IPS DF 4.7 (cell line): ENCODE measurements around the gene CENPV.

Source experiments
- DNase-seq: peaks from one replicate; pipeline ENCODE4 v3.0.0-alpha.2; 2013; ENCODE audit warnings: low spot score; ENCODE audit errors: extremely low read depth

The CENPV gene

DNA sequence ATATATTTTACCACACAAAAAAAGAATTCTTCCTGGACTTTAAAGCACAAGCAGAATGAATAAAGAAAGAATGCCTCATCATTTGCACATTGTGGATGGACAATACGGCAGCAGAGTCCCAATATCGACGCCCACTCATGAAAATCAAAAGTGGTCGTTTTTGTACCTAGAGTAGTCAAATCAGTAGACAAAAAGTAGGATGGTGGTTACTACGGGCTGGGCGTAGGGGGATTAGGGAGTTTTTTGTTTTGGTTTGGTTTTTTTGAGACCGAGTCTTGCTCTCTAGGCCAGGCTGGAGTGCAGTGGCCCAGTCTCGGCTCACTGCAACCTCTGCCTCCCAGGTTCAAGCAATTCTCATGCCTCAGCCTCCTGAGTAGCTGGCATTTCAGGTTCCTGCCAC is 8.6 kb upstream of the CENPV start:
- no peak for DNase-seq

DNA sequence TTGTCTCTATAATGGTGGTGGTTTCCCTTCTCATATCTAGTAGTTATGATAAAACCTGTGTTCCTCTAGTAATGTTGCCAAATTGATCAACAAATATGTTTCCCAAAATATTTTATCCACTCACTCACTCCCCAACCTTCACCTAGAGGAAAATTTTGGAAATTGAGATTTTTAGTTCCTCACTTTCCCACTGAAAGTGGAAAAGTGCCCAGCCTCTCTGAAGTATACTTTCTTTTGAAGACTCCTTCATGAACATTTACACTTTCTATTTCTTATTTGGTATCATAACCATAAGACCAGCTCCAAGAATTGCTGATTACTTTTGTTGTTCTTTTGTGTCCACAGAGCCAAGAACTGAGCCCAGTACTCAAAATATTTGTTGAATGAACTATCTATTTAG is 5.1 kb upstream of the CENPV start:
- DNase-seq = no peak

DNA sequence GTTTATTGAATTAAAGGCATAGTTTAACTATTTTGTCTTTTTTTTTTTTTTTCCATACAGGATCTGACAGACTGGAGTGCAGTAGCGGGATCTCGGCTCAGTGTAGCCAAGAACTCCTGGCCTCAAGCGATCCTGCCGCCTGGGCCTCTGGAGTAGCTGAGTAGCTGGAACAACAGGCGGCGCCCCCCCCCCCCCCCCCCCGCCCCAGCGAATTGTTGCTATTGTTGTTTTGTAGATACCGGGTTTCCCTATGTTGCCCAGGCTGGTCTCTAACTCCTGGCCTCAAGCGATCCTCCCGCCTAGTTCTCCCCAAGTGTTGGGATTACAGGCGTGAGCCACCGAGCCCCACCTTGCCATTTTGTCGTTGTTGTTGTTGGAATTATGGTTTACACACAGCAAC is 1.3 kb upstream of the CENPV start:
- DNase-seq = no peak

DNA sequence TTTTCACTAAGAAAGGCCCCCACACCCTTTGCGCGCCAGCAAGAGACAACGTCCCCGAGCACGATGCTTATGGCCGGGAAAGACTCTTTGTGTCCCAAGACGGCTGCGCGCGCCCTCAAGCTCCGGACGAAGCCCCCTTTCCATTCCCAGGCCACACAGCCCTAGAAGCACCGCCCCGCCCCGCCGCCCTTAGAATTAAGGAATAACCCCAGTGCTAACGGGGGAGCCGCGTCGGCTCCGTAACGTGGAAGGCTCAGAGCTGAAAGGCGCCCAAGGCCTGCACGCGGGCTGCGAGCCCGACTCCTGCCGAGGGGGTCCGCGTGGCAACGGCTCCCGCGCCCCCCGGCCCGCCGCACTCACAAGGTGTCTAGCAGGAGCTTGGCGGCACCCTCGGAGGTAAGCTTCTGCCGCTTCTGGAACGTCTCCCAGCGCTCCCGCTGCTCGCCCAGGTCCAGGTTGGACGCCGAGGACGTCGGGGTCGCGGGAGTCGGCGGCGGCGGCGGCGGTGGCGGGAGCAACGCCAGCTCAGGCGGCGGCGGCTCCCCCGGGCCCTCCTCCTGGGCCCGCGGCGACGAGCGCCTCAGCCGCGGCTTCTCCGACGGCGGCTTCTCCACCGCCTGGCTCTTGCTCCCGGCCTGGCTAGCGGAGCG is 477 bp downstream of the CENPV start:
- no peak for DNase-seq

DNA sequence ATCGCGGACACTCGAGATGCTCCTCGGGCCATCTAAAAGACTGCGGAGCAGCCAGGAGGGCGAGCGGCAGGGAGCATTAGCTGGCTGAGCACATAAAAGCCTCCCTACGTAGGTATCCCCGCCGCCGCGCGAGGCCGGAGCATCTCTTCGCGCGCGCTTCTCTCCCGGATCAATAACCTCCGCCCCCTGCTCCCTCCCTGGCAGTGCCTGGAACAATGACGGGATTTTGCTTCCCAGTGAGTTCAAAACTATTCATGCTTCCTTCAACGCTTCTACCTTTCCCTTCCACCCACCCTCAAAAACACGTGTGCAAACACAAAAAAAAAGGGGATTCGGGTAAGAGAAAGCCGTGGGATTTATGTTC is 984 bp downstream of the CENPV start:
- DNase-seq = no peak

DNA sequence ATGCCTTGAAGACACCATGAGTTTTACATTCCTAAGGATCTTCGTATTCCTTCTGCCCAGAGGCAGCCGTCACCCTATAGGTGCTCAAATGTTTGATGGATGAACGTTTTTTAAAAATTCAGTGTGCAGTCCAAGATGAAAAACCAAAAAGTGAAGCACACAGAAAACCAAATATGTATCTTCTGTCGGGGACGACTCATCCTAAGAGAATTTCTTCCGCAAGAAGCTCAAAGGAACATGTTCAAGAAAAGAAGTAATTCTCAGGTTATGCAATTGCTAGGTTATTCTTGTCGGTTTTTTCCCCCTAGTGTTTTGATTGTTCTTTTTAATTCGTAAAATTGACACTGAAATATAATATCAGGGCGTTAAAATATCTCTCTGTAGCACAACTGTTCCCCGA is 1.4 kb downstream of the CENPV start:
- DNase-seq = no peak

DNA sequence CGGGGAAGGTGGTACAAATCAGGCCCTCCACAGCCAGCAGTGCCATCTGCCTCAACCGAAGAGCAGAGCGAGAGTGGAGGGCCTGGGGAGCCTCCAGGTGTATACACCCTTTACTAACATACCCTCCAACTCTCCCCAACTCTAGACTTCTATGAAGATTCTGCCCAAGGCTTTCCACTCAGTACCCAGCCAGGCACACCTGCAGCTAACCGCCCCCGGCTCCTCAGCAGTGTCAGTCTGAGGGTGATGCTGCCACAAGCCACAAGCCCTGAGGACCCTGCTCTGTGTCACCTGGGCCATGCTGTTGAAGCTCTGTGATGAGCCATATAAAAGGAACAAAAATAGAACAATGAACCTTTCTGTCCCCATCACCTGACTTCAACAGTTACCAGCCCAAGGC is 3.8 kb downstream of the CENPV start:
- DNase-seq = no peak

DNA sequence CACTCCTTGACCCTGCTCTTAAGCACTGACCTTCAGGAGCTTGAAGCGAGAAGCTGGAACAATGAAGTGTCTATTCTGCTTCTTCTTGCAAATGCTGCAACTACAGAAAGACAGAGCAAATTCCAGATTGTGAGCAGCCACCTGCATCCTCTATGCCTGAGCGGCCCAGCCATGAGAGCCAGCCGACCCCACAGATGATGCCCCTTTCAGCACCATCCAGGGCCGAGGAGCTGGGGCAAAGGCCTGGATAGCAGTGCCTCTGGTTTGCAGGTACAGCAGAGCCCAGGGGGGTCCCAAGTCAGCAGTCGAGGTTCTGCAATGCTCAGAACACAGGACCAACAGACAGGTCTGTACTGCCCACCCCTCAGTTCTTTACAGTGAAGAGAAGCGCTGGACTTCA is 4.7 kb downstream of the CENPV start:
- DNase-seq = no peak

DNA sequence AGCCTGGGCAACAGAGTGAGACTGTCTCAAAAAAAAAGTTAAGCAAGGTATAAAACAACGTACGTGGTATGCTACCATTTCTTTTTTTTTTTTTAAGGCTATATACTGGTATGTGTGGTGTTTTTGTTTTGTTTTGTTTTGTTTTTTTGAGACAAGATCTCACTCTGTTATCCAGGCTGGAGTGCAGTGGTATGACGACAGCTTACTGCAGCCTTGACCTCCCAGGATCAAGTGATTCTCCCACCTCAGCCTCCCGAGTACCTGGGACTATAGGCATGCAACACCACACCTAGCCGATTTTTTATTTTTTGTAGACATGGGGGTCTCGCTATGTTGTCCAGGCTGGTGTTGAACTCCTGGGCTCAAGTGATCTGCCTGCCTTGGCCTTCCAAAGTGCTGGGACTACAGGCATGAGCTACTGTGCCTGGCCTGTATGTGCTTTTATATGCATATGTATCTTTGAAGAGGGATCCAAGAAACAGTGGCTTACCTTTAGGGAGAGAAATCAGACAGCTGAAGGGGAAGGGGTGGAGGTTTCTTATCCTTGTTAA is 6.5 kb downstream of the CENPV start:
- no peak for DNase-seq

DNA sequence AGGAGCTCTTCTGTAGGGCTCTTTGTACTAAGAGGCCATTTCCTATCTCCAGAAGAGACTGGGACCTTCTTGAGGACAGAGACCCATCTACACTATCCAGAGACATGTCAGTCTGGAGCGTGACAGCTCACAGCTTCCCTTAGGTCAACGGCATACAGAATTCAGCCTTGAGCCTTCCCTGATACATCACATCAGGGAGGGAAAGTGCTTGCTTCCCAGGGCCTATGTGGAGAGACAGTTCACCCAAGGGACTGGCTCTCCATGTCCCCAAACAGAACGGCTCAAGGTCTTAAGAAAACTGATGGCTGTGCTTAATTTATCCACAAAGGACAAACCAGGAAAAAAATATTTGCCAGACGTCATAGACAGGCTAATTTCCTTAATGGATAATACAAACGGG is 7.7 kb downstream of the CENPV start:
- no peak for DNase-seq

DNA sequence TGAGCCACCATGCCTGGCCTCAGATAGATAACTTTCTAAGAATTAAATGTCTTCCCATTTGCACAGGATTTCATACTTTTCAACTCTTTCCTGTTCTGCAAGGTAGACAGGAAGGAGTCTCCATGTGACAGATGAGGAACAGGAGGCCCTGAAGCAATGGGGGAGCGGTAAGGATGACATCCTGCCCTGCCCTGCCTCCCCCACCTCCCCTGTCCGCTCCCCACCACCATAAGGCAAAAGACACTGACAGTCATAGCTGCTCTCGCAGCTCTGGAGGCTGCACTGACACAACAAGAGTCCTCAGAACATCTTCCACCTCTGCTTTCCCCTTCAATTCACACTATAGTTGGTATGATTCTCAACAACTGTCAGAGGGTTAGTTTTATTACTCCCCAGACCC is 9.7 kb downstream of the CENPV start:
- DNase-seq = no peak

DNA sequence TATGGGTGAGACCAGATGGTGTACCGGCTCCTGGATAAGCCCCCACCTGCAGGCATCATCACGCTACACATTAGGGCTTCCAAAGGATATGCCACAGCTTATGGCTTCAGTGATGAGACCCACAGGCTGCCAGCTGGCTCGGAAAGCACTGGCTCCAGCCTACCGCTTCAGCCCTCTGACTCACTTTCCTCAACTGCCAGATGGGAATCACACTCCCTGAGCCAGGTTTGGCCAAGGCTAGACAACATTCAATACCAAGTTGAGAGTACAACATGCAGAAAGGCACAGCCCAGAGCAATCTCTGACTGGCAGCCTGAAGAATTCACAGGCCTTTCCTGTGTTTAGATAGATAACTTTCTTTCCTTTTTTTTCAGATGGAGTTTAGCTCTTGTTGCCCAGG is 10.3 kb downstream of the CENPV start:
- no peak for DNase-seq

DNA sequence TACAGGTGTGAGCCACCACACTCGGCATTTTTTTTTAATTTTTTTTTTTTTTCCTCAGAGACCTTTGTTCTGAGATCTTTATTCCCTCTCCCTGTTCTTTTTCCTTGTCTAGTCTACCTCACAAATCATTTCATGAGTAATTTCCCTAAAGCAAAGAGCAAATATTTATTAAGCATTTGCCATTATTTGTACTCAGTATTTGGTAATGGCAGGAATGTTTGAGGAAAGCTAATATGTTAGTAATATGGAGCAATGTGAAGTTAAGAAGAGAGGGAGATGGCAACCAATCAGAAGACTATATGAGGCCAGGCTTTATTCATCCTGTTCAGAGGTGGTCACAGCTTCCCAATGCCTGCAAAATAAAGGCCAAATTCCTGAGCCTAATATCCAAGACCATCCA is 13.3 kb downstream of the CENPV start:
- no peak for DNase-seq

DNA sequence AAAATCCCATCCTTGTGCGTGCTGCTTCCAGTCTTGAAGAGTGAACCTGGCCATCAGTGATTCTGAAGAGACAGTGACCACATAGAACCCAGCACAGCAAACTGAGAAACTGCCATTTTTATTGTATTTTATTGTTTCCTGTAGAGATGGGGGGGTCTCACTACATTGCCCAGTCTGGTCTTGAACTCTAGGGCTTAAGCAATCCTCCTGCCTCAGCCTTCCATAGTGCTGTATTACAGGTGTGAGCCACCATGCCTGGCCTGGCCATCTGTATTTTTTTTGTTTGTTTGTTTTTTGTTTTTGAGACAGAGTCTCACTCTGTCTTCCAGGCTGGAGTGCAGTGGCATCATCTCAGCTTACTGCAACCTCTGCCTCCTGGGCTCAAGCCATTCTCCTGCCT is 13.9 kb downstream of the CENPV start:
- no peak for DNase-seq

DNA sequence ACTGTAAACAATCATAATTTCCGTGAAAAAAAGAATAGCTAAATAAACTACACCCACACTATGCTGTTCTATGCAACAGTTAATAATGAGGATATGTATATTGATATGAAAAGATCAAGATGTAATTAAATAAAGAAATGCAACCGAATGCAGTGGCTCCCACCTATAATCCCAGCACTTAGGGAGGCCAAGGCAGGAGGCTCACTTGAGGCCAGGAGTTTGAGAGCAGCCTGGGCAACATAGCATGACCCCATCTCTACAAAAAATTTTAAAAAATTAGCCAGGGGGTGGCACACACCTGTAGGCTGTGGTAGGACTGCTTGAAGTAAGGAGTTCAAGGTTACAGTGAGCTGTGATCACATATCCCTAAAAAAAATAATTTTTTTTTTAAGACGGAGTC is 14.9 kb downstream of the CENPV start:
- no peak for DNase-seq

DNA sequence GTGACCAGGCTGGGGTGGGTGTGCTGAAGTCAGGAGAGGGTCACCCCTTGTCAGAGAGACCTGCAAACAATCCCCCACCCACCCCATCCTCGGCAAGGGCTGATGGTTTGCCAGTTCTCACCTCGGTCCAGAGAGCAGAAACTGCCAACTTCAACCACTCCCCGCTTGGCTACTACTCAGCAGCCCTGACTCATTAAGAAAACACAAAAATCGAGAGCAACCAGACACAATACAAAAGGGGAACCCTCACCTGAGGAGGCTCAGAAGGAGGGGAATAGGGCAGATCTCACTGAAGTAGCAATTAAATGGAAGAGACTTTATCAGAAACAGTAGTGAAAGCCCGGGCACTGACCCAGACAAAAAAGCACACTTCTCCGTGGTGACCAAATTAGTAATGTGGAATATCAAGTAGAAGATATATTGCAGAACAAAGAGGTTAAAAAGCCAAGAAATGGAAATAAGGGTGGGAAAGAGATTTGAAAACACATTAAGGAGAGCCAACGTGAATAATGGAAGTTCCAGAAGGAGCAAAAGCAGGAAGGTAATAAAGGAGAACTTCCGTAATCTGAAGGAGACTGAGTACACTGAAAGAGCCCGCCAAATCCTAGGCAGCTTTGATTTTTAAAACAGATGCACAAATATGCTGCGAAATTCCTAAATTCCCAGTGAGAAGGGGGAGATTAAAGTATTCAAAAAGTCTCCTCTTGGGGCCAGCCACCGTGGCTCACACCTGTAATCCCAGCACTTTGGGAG is 23.6 kb downstream of the CENPV start:
- no peak for DNase-seq

DNA sequence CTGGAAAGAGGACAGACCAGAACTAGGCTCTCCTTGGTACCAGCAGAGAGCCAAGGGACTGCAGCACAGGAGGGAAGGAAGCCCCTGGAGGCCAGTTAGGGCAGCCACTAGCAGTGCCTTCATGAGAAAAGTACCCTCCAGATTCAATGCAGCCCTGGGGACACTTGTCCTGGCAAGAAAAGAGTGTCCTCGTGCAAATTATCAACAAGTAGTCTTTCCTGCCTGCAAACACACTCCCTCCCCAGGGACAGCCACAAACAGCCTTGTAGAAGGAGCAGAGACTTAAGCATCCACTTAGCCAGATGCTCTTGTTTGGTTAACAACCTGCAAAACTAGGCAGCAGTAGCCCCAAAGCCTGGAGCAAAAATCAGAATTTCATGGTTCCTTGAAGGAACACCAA is 24.3 kb downstream of the CENPV start:
- no peak for DNase-seq

DNA sequence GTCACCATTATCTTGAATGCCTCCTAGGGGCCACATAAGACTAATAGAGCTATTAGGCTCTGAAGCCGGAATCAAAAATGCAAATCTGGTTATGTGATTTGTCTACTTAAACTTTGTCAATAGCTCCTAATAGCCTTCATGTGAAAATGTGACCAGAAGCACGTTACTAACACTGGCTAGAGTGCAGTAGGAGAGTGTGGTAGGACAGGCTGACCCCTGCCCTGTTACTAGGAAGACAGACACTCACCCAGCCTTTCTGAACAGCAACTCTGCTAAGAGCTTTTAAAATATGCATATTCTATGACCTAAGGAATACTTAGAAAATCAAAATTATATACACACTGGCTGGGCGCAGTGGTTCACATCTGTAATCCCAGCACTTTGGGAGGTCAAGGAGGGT is 26.3 kb downstream of the CENPV start:
- DNase-seq = no peak

DNA sequence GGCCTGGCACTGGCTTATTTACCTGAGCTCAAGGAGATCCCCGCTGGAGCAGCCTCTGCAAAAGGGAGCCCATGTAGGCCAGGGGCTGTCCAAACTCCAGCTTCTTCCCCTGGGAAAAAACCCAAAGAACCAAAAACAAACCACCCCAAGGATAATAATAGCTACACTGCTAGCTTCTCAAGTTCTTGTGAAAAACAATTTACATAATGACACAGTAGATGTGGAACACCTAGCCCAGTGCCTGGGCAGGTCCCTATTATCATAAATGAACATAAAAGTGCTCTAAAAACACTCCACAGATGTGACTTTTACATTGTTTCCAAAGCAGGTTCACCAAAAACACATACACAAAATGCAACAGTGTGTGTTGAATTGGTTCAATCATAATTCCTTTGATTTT is 27.3 kb downstream of the CENPV start:
- DNase-seq = no peak

DNA sequence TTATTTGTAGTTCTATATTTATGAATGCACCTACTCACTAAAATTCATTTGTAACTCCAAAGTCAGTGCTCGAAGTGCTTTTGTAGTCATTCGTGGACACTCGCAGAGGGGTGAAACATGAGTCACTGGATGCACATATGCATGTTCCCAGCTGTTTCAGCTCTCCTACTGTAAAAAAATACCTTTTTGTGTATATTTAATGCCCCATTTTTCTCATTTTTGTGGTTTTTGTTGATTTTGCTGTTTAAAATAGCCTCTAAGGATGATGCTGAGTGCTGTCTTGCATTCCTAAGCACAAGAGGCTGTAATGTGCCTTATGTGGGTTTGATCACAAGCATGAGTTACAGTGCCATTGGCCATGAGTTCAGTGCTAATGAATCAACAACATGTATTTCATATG is 30.6 kb downstream of the CENPV start:
- DNase-seq = no peak

DNA sequence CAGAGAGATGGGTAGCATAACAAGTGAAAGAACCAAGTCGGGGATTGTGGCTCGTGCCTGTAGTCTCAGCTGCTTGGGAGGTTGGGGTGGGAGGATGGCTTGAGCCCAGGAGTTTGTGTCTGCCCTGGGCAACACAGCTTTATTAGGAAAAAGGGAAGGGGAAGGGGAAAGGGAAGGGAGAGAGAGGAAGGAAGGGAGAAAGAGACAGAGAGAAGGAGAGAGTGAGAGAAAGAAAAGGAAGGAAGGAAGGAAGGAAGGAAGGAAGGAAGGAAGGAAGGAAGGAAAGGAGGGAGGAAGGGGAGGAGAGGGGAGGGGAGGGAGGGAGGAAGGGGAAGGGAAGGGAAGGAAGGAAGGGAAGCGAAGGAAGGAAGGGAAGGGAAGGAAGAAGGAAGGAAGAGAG is 33.3 kb downstream of the CENPV start:
- DNase-seq = no peak

DNA sequence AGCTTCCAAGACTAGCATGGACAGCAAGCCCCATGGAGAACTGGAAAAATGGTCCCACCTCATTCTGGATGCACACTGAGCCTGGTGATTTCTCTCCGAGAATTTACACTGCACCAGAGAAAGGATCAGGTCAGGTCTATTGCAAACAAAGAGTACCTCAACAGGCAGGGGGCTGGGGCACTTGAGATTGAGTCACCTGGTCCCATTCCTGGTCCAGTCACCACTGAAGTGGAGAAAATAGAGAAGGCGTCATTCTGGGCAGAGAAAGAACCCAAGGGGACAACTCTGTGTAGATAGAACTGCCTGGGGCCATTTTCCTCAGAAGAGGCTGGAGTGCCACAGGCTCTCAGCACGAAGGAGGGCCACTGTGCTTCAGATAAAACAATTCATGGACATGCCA is 38.4 kb downstream of the CENPV start:
- no peak for DNase-seq

DNA sequence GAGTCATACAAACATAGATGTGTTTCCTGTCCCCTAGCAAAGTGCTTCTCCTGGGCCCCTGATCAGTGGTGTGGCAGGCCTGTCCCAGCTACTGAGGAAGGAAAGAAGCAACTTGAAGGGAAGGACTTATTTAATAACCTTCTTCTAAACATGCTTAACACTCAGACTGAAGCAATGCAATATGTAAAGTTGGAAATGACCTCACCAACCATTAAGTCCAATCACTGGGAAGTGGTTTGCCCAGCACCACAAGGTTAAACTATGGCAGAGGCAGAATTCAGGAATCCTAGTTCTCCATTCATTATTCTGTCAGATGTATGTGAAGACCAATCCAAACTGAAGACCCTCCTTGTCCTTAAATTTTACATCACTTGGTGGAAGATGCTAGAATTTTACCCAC is 39.1 kb downstream of the CENPV start:
- DNase-seq = no peak
